Measurements from ENCODE around the gene FAM153A. TPM values are rescaled to one million over a fixed set of nuclear protein-coding genes. Genes with fewer than 3 reads are reported as not detected.
"Not testable (repeated sequence)": the region's sequence is repeated elsewhere in the genome, so short reads cannot be mapped to it uniquely, and the experiment has no call there.

FAM153A gene
- total RNA-seq, 5 donors from 2014 or later (not counting 1 experiment from before 2014, with no cell fraction given): 74.4 to 99.4 (median 93.8) TPM

- H3K9me3 Mint-ChIP-seq; POLR2A ChIA-PET; H3K36me3 Mint-ChIP-seq; H3K4me1 Mint-ChIP-seq; H3K27ac ChIP-seq (ENCODE audit: low read length); H3K36me3 ChIP-seq (ENCODE audit: control insufficient read depth in 2 of 2, extremely low read depth in 1 of 2, insufficient read depth in 1 of 2, low read length in 1 of 2); H3K4me1 ChIP-seq (ENCODE audit: control insufficient read depth in 1 of 2, extremely low read depth in 1 of 2, insufficient read depth in 2 of 2, low read length in 2 of 2); H3K4me3 ChIP-seq (ENCODE audit: control insufficient read depth in 1 of 2, extremely low read depth in 1 of 2, low read length in 1 of 2); DNase-seq; H3K27me3 ChIP-seq (replicated peaks in 1 of 2; ENCODE audit: control insufficient read depth in 2 of 2, extremely low read depth in 1 of 2, insufficient read depth in 2 of 2, low read length in 1 of 2); H3K4me3 Mint-ChIP-seq; H3K27me3 Mint-ChIP-seq; CTCF ChIA-PET; ATAC-seq (replicated peaks in 1 of 4); H3K27ac Mint-ChIP-seq; H3K9me3 ChIP-seq: not testable (repeated sequence)
- WGBS (ENCODE audit: insufficient coverage): no CpG with 5 or more reads among the region's 15 CpGs
These were observed 18.8 kb downstream of the FAM153A start for GRCh38 chr5:177763737-177764508.

- WGBS (ENCODE audit: insufficient coverage): no CpG with 5 or more reads among the region's 8 CpGs
- H3K4me1 ChIP-seq (ENCODE audit: control insufficient read depth in 1 of 2, extremely low read depth in 1 of 2, insufficient read depth in 2 of 2, low read length in 2 of 2); POLR2A ChIA-PET; DNase-seq; H3K36me3 ChIP-seq (ENCODE audit: control insufficient read depth in 2 of 2, extremely low read depth in 1 of 2, insufficient read depth in 1 of 2, low read length in 1 of 2); H3K27me3 Mint-ChIP-seq; H3K4me3 ChIP-seq (ENCODE audit: control insufficient read depth in 1 of 2, extremely low read depth in 1 of 2, low read length in 1 of 2); H3K4me3 Mint-ChIP-seq; H3K27me3 ChIP-seq (replicated peaks in 1 of 2; ENCODE audit: control insufficient read depth in 2 of 2, extremely low read depth in 1 of 2, insufficient read depth in 2 of 2, low read length in 1 of 2); H3K27ac ChIP-seq (ENCODE audit: low read length); H3K36me3 Mint-ChIP-seq; H3K9me3 Mint-ChIP-seq; H3K9me3 ChIP-seq; CTCF ChIA-PET; ATAC-seq (replicated peaks in 1 of 4); H3K27ac Mint-ChIP-seq; H3K4me1 Mint-ChIP-seq: not testable (repeated sequence)
These were observed 21.7 kb downstream of the FAM153A start for GRCh38 chr5:177760954-177761353.

GRCh38 chr5:177747354-177747753 lies 35.3 kb downstream of the FAM153A start:
- H3K4me1 ChIP-seq (ENCODE audit: control insufficient read depth in 1 of 2, extremely low read depth in 1 of 2, insufficient read depth in 2 of 2, low read length in 2 of 2); DNase-seq; H3K27me3 Mint-ChIP-seq; POLR2A ChIA-PET; H3K4me1 Mint-ChIP-seq; H3K36me3 Mint-ChIP-seq; ATAC-seq (replicated peaks in 1 of 4); H3K36me3 ChIP-seq (ENCODE audit: control insufficient read depth in 2 of 2, extremely low read depth in 1 of 2, insufficient read depth in 1 of 2, low read length in 1 of 2); CTCF ChIA-PET; H3K27me3 ChIP-seq (replicated peaks in 1 of 2; ENCODE audit: control insufficient read depth in 2 of 2, extremely low read depth in 1 of 2, insufficient read depth in 2 of 2, low read length in 1 of 2); H3K4me3 Mint-ChIP-seq; H3K27ac Mint-ChIP-seq; H3K4me3 ChIP-seq (ENCODE audit: control insufficient read depth in 1 of 2, extremely low read depth in 1 of 2, low read length in 1 of 2); H3K27ac ChIP-seq (ENCODE audit: low read length); H3K9me3 Mint-ChIP-seq; H3K9me3 ChIP-seq: not testable (repeated sequence)
- no CpG with 5 or more reads among the region's 2 CpGs for WGBS (ENCODE audit: insufficient coverage)

GRCh38 chr5:177724858-177725257 lies 57.8 kb downstream of the FAM153A start:
- H3K27ac Mint-ChIP-seq, H3K36me3 Mint-ChIP-seq, CTCF ChIA-PET: not testable (repeated sequence)

GRCh38 chr5:177723831-177724485 lies 58.7 kb downstream of the FAM153A start:
- H3K27me3 ChIP-seq (replicated peaks in 1 of 2; ENCODE audit: control insufficient read depth in 2 of 2, extremely low read depth in 1 of 2, insufficient read depth in 2 of 2, low read length in 1 of 2); H3K27ac ChIP-seq (ENCODE audit: low read length); H3K36me3 ChIP-seq (ENCODE audit: control insufficient read depth in 2 of 2, extremely low read depth in 1 of 2, insufficient read depth in 1 of 2, low read length in 1 of 2); H3K9me3 Mint-ChIP-seq; H3K4me1 ChIP-seq (ENCODE audit: control insufficient read depth in 1 of 2, extremely low read depth in 1 of 2, insufficient read depth in 2 of 2, low read length in 2 of 2); H3K4me3 Mint-ChIP-seq; H3K36me3 Mint-ChIP-seq; ATAC-seq (replicated peaks in 1 of 4); H3K27ac Mint-ChIP-seq; H3K4me3 ChIP-seq (ENCODE audit: control insufficient read depth in 1 of 2, extremely low read depth in 1 of 2, low read length in 1 of 2); CTCF ChIA-PET; H3K27me3 Mint-ChIP-seq; H3K9me3 ChIP-seq; POLR2A ChIA-PET; H3K4me1 Mint-ChIP-seq; DNase-seq: not testable (repeated sequence)
- no CpG with 5 or more reads among the region's 6 CpGs for WGBS (ENCODE audit: insufficient coverage)

More at GRCh38 chr5:177724858-177725257, 57.8 kb downstream of the FAM153A start:
- H3K9me3 Mint-ChIP-seq; H3K27me3 ChIP-seq (replicated peaks in 1 of 2; ENCODE audit: control insufficient read depth in 2 of 2, extremely low read depth in 1 of 2, insufficient read depth in 2 of 2, low read length in 1 of 2); POLR2A ChIA-PET; DNase-seq; H3K9me3 ChIP-seq; ATAC-seq (replicated peaks in 1 of 4); H3K27ac ChIP-seq (ENCODE audit: low read length); H3K4me3 Mint-ChIP-seq; H3K4me1 Mint-ChIP-seq; H3K4me3 ChIP-seq (ENCODE audit: control insufficient read depth in 1 of 2, extremely low read depth in 1 of 2, low read length in 1 of 2); H3K4me1 ChIP-seq (ENCODE audit: control insufficient read depth in 1 of 2, extremely low read depth in 1 of 2, insufficient read depth in 2 of 2, low read length in 2 of 2); H3K36me3 ChIP-seq (ENCODE audit: control insufficient read depth in 2 of 2, extremely low read depth in 1 of 2, insufficient read depth in 1 of 2, low read length in 1 of 2); H3K27me3 Mint-ChIP-seq: not testable (repeated sequence)
- WGBS (ENCODE audit: insufficient coverage): no CpG with 5 or more reads among the region's 7 CpGs

GRCh38 chr5:177722829-177723228 lies 59.9 kb downstream of the FAM153A start:
- H3K4me1 ChIP-seq (ENCODE audit: control insufficient read depth in 1 of 2, extremely low read depth in 1 of 2, insufficient read depth in 2 of 2, low read length in 2 of 2); H3K4me3 Mint-ChIP-seq; H3K36me3 Mint-ChIP-seq; CTCF ChIA-PET; H3K4me1 Mint-ChIP-seq; DNase-seq; H3K27ac ChIP-seq (ENCODE audit: low read length); H3K36me3 ChIP-seq (ENCODE audit: control insufficient read depth in 2 of 2, extremely low read depth in 1 of 2, insufficient read depth in 1 of 2, low read length in 1 of 2); H3K27me3 Mint-ChIP-seq; H3K9me3 Mint-ChIP-seq; H3K4me3 ChIP-seq (ENCODE audit: control insufficient read depth in 1 of 2, extremely low read depth in 1 of 2, low read length in 1 of 2); H3K27ac Mint-ChIP-seq; H3K27me3 ChIP-seq (replicated peaks in 1 of 2; ENCODE audit: control insufficient read depth in 2 of 2, extremely low read depth in 1 of 2, insufficient read depth in 2 of 2, low read length in 1 of 2); H3K9me3 ChIP-seq; POLR2A ChIA-PET; ATAC-seq (replicated peaks in 1 of 4): not testable (repeated sequence)
- WGBS (ENCODE audit: insufficient coverage): no CpG with 5 or more reads among the region's 8 CpGs

Measured in T-cell (primary cell).